ENCODE measurements around the gene SEMA4F.

DNA sequence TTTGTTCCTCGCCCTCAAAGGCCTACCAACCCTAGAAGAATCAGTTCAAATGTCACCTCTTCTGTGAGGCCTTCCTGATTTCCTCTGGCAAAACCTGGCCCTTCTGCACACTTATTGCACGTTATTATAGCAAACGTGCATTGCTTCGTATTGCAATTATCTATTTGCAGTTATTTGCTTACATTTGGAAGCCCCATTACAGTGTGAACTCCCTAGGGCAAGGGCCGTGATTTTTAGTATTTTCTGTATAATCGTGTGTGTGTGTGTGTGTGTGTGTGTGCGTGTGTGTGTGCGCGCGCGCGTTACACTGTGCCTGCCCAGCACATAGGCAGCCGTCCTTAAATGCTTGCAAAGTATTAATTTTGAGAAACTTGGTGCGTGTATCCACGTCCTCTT, 460 bp upstream of the SEMA4F start:
- TF ChIP-seq POLR2A (IDR thresholded peaks at IDR 0.05) (no peak), POLR2AphosphoS5 (IDR thresholded peaks at IDR 0.05; ENCODE audit: insufficient read depth in 1 of 2, low read depth in 1 of 2) (no peak)
- TF ChIP-seq, protein P1, sequence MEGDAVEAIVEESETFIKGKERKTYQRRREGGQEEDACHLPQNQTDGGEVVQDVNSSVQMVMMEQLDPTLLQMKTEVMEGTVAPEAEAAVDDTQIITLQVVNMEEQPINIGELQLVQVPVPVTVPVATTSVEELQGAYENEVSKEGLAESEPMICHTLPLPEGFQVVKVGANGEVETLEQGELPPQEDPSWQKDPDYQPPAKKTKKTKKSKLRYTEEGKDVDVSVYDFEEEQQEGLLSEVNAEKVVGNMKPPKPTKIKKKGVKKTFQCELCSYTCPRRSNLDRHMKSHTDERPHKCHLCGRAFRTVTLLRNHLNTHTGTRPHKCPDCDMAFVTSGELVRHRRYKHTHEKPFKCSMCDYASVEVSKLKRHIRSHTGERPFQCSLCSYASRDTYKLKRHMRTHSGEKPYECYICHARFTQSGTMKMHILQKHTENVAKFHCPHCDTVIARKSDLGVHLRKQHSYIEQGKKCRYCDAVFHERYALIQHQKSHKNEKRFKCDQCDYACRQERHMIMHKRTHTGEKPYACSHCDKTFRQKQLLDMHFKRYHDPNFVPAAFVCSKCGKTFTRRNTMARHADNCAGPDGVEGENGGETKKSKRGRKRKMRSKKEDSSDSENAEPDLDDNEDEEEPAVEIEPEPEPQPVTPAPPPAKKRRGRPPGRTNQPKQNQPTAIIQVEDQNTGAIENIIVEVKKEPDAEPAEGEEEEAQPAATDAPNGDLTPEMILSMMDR (IDR thresholded peaks at IDR 0.05): no peak
